ENCODE data around the gene TRAPPC13.

- TF ChIP-seq, protein P1, sequence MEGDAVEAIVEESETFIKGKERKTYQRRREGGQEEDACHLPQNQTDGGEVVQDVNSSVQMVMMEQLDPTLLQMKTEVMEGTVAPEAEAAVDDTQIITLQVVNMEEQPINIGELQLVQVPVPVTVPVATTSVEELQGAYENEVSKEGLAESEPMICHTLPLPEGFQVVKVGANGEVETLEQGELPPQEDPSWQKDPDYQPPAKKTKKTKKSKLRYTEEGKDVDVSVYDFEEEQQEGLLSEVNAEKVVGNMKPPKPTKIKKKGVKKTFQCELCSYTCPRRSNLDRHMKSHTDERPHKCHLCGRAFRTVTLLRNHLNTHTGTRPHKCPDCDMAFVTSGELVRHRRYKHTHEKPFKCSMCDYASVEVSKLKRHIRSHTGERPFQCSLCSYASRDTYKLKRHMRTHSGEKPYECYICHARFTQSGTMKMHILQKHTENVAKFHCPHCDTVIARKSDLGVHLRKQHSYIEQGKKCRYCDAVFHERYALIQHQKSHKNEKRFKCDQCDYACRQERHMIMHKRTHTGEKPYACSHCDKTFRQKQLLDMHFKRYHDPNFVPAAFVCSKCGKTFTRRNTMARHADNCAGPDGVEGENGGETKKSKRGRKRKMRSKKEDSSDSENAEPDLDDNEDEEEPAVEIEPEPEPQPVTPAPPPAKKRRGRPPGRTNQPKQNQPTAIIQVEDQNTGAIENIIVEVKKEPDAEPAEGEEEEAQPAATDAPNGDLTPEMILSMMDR (IDR thresholded peaks at IDR 0.05; ENCODE audit: low read depth, low read length, poor library complexity, severe bottlenecking), result no peak
- TF ChIP-seq EZH2phosphoT487 (IDR thresholded peaks at IDR 0.05; ENCODE audit: borderline replicate concordance, low read length), result no peak
Measured at GRCh38 chr5:65588694-65589093, 36.1 kb upstream of the TRAPPC13 start.
